ENCODE measurements around the gene ISG15. TPM values are rescaled to one million over a fixed set of nuclear protein-coding genes. Genes with fewer than 3 reads are reported as not detected.

ISG15 gene
- total and polyA plus RNA-seq, 2 of the 13 experiments (the other 11 are each of a cell fraction or from before 2014, with no cell fraction given), result 42.1 to 54.9 TPM

DNA sequence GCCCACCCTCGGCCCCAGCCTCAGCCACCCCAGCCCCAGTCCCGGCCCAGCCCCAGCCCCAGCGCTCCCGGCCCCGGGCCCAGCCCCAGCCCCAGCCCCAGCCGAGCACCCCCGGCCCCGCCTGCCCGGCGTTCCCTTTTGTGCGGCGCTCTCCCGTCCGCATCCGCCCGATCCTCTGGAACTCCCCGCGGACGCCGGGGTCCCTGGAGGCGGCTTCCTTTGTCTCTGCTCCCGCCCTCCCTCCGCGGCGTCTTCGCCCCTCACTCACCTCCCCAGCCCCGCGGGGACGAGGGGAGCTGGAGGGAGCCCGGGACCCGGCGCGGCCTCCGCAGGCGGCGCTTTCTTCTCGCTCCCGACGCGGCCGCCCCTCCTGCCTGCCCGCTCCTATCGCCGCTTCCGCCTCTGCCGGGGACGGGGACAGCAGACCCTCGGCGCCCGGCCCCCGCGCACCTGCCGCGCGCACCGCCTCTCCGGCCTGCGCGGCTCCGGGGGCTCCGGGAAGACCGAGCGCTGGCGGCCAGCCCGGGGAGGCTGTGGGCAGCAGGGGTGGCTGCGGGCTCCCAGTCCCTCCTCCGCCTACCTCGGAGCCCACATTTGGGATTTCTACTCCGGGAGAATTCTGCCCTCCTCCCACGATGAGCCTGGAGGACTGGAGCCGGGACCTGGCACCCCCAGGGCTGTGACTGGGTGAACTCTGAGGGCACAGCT, 20.6 kb downstream of the ISG15 start:
- ATAC-seq (no peak), DNase-seq (ENCODE audit: low spot score) (no peak), FAIRE-seq (no peak)
- no peak overlapping the region for H3K27ac ChIP-seq (ENCODE audit: extremely low read length, insufficient read depth, low read length)
- H4K20me1 ChIP-seq (ENCODE audit: insufficient read depth, low read length), result peaks cover 19% of the 10 kb centered on the region; the same call in 1 of the 2 replicates
- no peak overlapping the region for H3K4me2 ChIP-seq (ENCODE audit: low read depth, low read length)
- in situ Hi-C loops (cut with HindIII; ENCODE audit: extremely low pct_ligation_motif_present, low pct_unique_long_range_greater_than_20kb) (no loop called here), intact Hi-C loops (cut with micrococcal nuclease; ENCODE audit: unreplicated experiment) (no loop called here)
- POLR2A ChIA-PET, result no interaction called here
- peaks cover 8 to 18% of the 10 kb centered on the region in 2 experiments; a peak in 4 of 5 replicates for H3K36me3 ChIP-seq (replicated peaks in 1 of 2; ENCODE audit: control insufficient read depth in 1 of 2, insufficient read depth in 2 of 2, low read length in 2 of 2)
- peaks cover 51% of the 10 kb centered on the region for H3K4me1 ChIP-seq (ENCODE audit: insufficient read depth, low read length)
- H3K27me3 ChIP-seq (ENCODE audit: control insufficient read depth in 1 of 2, insufficient read depth in 2 of 2, low read length in 2 of 2), result no peaks in the 10 kb centered on the region
- H3K9me3 ChIP-seq (ENCODE audit: low read length), result no peaks in the 10 kb centered on the region
- BruUV-seq (replicated peaks), result no TSS peak
- no peak overlapping the region for H3K9ac ChIP-seq (ENCODE audit: insufficient read depth, low read depth, low read length)
- CTCF ChIA-PET (ENCODE audit: low intra/inter-chr PET ratio, low total read pairs), result no interaction called here
- H3K79me2 ChIP-seq (ENCODE audit: insufficient read depth, low read length), result peaks cover 8% of the 10 kb centered on the region
- TF ChIP-seq ZNF10 (CRISPR knock-in tag; IDR thresholded peaks at IDR 0.05; ENCODE audit: borderline replicate concordance, low read depth), result no peak
- TF ChIP-seq, protein P1, sequence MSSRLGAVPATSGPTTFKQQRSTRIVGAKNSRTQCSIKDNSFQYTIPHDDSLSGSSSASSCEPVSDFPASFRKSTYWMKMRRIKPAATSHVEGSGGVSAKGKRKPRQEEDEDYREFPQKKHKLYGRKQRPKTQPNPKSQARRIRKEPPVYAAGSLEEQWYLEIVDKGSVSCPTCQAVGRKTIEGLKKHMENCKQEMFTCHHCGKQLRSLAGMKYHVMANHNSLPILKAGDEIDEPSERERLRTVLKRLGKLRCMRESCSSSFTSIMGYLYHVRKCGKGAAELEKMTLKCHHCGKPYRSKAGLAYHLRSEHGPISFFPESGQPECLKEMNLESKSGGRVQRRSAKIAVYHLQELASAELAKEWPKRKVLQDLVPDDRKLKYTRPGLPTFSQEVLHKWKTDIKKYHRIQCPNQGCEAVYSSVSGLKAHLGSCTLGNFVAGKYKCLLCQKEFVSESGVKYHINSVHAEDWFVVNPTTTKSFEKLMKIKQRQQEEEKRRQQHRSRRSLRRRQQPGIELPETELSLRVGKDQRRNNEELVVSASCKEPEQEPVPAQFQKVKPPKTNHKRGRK (CRISPR knock-in tag; IDR thresholded peaks at IDR 0.05), result no peak
- TF ChIP-seq ZFP37 (CRISPR knock-in tag; IDR thresholded peaks at IDR 0.05; ENCODE audit: borderline replicate concordance), result no peak
- TF ChIP-seq, protein P2, sequence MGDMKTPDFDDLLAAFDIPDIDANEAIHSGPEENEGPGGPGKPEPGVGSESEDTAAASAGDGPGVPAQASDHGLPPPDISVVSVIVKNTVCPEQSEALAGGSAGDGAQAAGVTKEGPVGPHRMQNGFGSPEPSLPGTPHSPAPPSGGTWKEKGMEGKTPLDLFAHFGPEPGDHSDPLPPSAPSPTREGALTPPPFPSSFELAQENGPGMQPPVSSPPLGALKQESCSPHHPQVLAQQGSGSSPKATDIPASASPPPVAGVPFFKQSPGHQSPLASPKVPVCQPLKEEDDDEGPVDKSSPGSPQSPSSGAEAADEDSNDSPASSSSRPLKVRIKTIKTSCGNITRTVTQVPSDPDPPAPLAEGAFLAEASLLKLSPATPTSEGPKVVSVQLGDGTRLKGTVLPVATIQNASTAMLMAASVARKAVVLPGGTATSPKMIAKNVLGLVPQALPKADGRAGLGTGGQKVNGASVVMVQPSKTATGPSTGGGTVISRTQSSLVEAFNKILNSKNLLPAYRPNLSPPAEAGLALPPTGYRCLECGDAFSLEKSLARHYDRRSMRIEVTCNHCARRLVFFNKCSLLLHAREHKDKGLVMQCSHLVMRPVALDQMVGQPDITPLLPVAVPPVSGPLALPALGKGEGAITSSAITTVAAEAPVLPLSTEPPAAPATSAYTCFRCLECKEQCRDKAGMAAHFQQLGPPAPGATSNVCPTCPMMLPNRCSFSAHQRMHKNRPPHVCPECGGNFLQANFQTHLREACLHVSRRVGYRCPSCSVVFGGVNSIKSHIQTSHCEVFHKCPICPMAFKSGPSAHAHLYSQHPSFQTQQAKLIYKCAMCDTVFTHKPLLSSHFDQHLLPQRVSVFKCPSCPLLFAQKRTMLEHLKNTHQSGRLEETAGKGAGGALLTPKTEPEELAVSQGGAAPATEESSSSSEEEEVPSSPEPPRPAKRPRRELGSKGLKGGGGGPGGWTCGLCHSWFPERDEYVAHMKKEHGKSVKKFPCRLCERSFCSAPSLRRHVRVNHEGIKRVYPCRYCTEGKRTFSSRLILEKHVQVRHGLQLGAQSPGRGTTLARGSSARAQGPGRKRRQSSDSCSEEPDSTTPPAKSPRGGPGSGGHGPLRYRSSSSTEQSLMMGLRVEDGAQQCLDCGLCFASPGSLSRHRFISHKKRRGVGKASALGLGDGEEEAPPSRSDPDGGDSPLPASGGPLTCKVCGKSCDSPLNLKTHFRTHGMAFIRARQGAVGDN (CRISPR knock-in tag; IDR thresholded peaks at IDR 0.05), result no peak
- TF ChIP-seq RARA (CRISPR knock-in tag; IDR thresholded peaks at IDR 0.05), result no peak
- TF ChIP-seq, protein P3, sequence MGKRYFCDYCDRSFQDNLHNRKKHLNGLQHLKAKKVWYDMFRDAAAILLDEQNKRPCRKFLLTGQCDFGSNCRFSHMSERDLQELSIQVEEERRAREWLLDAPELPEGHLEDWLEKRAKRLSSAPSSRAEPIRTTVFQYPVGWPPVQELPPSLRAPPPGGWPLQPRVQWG (CRISPR knock-in tag; IDR thresholded peaks at IDR 0.05; ENCODE audit: borderline replicate concordance, low read depth), result no peak
- TF ChIP-seq EED (CRISPR knock-in tag; IDR thresholded peaks at IDR 0.05), result no peak
- TF ChIP-seq HNF4G (IDR thresholded peaks at IDR 0.05; ENCODE audit: borderline replicate concordance, low read depth, low read length), result no peak
- no peak for TF ChIP-seq HNF4G (CRISPR knock-in tag; IDR thresholded peaks at IDR 0.05; ENCODE audit: borderline replicate concordance, low read depth)
- TF ChIP-seq RELA (CRISPR knock-in tag; IDR thresholded peaks at IDR 0.05), result no peak
- no peak for TF ChIP-seq ZNF841 (CRISPR knock-in tag; IDR thresholded peaks at IDR 0.05; ENCODE audit: borderline replicate concordance)
- no peak overlapping the region for H2AFZ ChIP-seq (ENCODE audit: low read length)
- WGBS (ENCODE audit: low lambda C conversion rate), result 98% methylated on average over 68 of the region's 71 CpGs
- H3K4me3 ChIP-seq (replicated peaks in 1 of 3; ENCODE audit: insufficient read depth in 1 of 3, low read depth in 2 of 3, low read length in 3 of 3), result no peak overlapping the region

Data from HepG2 (cell line).